Measurements from ENCODE around the gene IGSF6. TPM values are rescaled to one million over a fixed set of nuclear protein-coding genes. Genes with fewer than 3 reads are reported as not detected.

Gene IGSF6
- total and polyA plus RNA-seq, 2 donors from 2014 or later = 1.1 to 8.1 TPM

DNA sequence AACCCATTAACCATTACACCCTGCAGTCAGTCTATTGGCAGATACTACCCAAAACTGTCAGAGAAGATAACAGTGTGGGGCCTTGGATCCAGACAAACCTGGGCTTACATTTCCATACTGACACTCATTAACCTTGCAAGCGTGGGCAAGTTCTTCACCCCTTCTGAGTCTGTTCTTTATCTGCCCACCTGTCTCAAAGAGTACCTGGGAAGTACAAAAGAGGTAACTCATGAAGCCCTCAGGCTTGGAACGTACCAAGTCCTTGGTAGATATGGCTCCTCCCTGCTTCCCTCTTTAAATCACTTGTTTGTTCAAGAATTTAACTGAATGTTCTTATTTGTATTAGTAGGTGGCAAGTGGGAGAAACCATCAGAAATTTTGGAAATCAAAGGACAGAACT lies 2.5 kb upstream of the IGSF6 start:
- no peak for DNase-seq
- Histone ChIP-seq H3K27ac (ENCODE audit: low read depth in 2 of 2, low read length in 2 of 2) (no peak overlapping the region), H3K4me1 (ENCODE audit: control insufficient read depth in 2 of 3, insufficient read depth in 2 of 3, low read depth in 1 of 3, low read length in 3 of 3) (peaks cover 0 to 3% (median 0%) of the 10 kb centered on the region in 3 donors), H3K36me3 (ENCODE audit: control insufficient read depth in 2 of 3, insufficient read depth in 3 of 3, low read length in 3 of 3) (peaks cover 0 to 9% (median 0%) of the 10 kb centered on the region in 3 donors), H3K27me3 (ENCODE audit: control insufficient read depth, insufficient read depth, low read length) (no peaks in the 10 kb centered on the region), H3K9me3 (ENCODE audit: control insufficient read depth in 2 of 3, insufficient read depth in 1 of 3, low read length in 3 of 3) (no peaks in the 10 kb centered on the region), H3K4me3 (ENCODE audit: low read length in 3 of 3) (no peak overlapping the region), H3K9ac (ENCODE audit: low read length in 3 of 3) (no peak overlapping the region)
- intact Hi-C loops (cut with DNase I) = no loop called here
- FAIRE-seq = no peak
- TF ChIP-seq, protein P1, sequence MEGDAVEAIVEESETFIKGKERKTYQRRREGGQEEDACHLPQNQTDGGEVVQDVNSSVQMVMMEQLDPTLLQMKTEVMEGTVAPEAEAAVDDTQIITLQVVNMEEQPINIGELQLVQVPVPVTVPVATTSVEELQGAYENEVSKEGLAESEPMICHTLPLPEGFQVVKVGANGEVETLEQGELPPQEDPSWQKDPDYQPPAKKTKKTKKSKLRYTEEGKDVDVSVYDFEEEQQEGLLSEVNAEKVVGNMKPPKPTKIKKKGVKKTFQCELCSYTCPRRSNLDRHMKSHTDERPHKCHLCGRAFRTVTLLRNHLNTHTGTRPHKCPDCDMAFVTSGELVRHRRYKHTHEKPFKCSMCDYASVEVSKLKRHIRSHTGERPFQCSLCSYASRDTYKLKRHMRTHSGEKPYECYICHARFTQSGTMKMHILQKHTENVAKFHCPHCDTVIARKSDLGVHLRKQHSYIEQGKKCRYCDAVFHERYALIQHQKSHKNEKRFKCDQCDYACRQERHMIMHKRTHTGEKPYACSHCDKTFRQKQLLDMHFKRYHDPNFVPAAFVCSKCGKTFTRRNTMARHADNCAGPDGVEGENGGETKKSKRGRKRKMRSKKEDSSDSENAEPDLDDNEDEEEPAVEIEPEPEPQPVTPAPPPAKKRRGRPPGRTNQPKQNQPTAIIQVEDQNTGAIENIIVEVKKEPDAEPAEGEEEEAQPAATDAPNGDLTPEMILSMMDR (IDR thresholded peaks at IDR 0.05; ENCODE audit: borderline replicate concordance, extremely low read depth, insufficient read depth) = no peak

DNA sequence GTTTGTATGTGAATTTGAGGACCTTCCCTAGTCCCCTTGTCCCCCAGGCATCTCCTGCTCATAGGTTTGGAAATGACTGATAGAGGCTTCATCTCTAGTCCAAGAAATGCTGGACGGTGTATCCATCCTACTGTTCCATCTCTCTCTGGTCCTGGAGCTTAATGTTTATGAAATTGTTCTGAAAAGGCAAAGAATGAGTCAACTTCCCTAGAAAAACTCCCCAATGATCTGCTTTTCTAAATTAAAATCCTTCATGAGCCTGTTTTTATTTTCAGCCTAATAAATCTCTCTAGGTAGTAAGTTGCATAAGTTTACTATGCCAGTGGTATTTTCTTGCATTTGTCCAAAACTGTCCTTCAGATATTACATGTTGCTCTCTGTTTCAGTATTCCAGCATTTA lies 2.1 kb upstream of the IGSF6 start:
- Histone ChIP-seq H3K27me3 (ENCODE audit: control insufficient read depth, insufficient read depth, low read length) (no peaks in the 10 kb centered on the region), H3K27ac (ENCODE audit: low read depth in 2 of 2, low read length in 2 of 2) (no peak overlapping the region), H3K36me3 (ENCODE audit: control insufficient read depth in 2 of 3, insufficient read depth in 3 of 3, low read length in 3 of 3) (peaks cover 0 to 9% (median 0%) of the 10 kb centered on the region in 3 donors), H3K4me3 (ENCODE audit: low read length in 3 of 3) (no peak overlapping the region), H3K9ac (ENCODE audit: low read length in 3 of 3) (no peak overlapping the region), H3K9me3 (ENCODE audit: control insufficient read depth in 2 of 3, insufficient read depth in 1 of 3, low read length in 3 of 3) (no peaks in the 10 kb centered on the region), H3K4me1 (ENCODE audit: control insufficient read depth in 2 of 3, insufficient read depth in 2 of 3, low read depth in 1 of 3, low read length in 3 of 3) (peaks cover 0 to 3% (median 0%) of the 10 kb centered on the region in 3 donors)
- intact Hi-C loops (cut with DNase I) = no loop called here
- DNase-seq (no peak), FAIRE-seq (no peak)
- TF ChIP-seq, protein P1 (IDR thresholded peaks at IDR 0.05; ENCODE audit: borderline replicate concordance, extremely low read depth, insufficient read depth) = no peak

DNA sequence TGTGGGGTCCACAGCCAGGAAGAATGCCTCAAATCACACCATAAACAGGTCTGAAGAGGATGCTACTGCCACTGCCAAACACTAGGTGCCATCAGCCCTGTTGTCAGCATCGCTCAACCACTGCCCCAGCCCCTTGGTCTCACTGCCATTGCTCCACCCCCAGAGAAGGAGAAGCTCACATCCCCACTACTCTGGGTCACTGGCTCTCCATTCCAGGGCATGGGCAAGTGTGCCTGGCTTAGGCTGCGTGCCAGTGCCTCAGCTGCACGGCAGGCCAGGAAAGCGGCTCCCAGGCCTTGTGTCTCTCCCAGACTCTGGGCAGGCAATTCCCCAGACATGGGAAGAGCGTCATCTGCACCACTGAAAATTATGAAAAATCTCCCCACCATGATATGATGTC lies 1.2 kb upstream of the IGSF6 start:
- intact Hi-C loops (cut with DNase I) = no loop called here
- no peak for FAIRE-seq
- H3K4me1 ChIP-seq (ENCODE audit: control insufficient read depth in 2 of 3, insufficient read depth in 2 of 3, low read depth in 1 of 3, low read length in 3 of 3) = peaks cover 0 to 3% (median 0%) of the 10 kb centered on the region in 3 donors
- H3K27me3 ChIP-seq (ENCODE audit: control insufficient read depth, insufficient read depth, low read length) = no peaks in the 10 kb centered on the region
- no peaks in the 10 kb centered on the region for H3K9me3 ChIP-seq (ENCODE audit: control insufficient read depth in 2 of 3, insufficient read depth in 1 of 3, low read length in 3 of 3)
- H3K27ac ChIP-seq (ENCODE audit: low read depth in 2 of 2, low read length in 2 of 2) = no peak overlapping the region
- no peak overlapping the region for H3K4me3 ChIP-seq (ENCODE audit: low read length in 3 of 3)
- H3K9ac ChIP-seq (ENCODE audit: low read length in 3 of 3) = no peak overlapping the region
- TF ChIP-seq, protein P1 (IDR thresholded peaks at IDR 0.05; ENCODE audit: borderline replicate concordance, extremely low read depth, insufficient read depth) = no peak
- DNase-seq = no peak
- peaks cover 0 to 9% (median 0%) of the 10 kb centered on the region in 3 donors for H3K36me3 ChIP-seq (ENCODE audit: control insufficient read depth in 2 of 3, insufficient read depth in 3 of 3, low read length in 3 of 3)

DNA sequence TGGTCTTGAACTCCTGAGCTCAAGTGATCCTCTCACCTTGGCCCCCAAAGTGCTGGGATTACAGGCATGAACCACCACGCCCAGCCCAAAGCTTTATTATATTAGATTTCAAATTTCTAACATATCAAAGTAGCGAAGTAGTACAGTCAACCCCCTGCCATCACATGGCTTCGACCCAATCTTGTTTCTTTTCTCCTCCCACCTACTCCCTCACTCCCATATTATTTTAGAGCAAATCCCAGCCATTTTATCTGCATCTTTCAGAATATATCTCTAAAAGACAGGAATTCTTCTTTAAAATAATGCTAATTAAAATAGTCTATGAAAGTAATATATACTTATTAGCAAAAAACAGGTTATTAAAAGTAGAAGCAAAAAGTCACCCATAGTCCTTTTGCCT lies 893 bp downstream of the IGSF6 start:
- peaks cover 0 to 14% (median 0%) of the 10 kb centered on the region in 3 donors for H3K36me3 ChIP-seq (ENCODE audit: control insufficient read depth in 2 of 3, insufficient read depth in 3 of 3, low read length in 3 of 3)
- intact Hi-C loops (cut with DNase I) = no loop called here
- H3K9me3 ChIP-seq (ENCODE audit: control insufficient read depth in 2 of 3, insufficient read depth in 1 of 3, low read length in 3 of 3) = no peaks in the 10 kb centered on the region
- H3K4me3 ChIP-seq (ENCODE audit: low read length in 3 of 3) = no peak overlapping the region
- H3K27me3 ChIP-seq (ENCODE audit: control insufficient read depth, insufficient read depth, low read length) = no peaks in the 10 kb centered on the region
- no peak overlapping the region for H3K27ac ChIP-seq (ENCODE audit: low read depth in 2 of 2, low read length in 2 of 2)
- TF ChIP-seq, protein P1 (IDR thresholded peaks at IDR 0.05; ENCODE audit: borderline replicate concordance, extremely low read depth, insufficient read depth) = no peak
- H3K4me1 ChIP-seq (ENCODE audit: control insufficient read depth in 2 of 3, insufficient read depth in 2 of 3, low read depth in 1 of 3, low read length in 3 of 3) = peaks cover 0 to 4% (median 0%) of the 10 kb centered on the region in 3 donors
- no peak for FAIRE-seq
- no peak overlapping the region for H3K9ac ChIP-seq (ENCODE audit: low read length in 3 of 3)
- DNase-seq = no peak
